ENCODE data around the gene ABTB2. TPM values are rescaled to one million over a fixed set of nuclear protein-coding genes. Genes with fewer than 3 reads are reported as not detected.

Gene ABTB2
- total RNA-seq, 2 donors from 2014 or later = 2.1 to 4.3 TPM

DNA sequence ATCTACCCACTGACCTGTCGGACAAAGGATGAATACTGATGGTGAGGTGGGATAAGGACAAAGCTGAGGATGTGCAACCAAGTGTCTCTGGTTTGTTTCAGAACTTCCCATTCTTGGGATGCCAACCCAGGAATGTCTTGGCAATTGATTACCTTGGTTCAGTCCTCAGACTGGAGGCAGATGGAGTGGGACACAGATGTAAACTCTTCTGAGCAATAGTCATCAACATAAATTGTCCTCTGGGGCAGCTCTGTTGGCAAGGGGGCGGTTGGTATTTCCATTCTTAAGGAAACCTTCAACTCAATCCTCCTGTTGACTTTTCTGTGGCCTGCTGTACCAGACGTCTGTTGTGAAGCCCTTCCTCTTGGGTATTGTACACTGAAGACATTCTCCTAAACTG is 6.8 kb downstream of the ABTB2 start:
- DNase-seq = no peak
- Histone ChIP-seq H3K4me1 (peaks cover 9% of the 10 kb centered on the region), H3K9me3 (no peaks in the 10 kb centered on the region), H3K27me3 (no peaks in the 10 kb centered on the region), H3K36me3 (replicated peaks in 1 of 2; ENCODE audit: insufficient read depth in 1 of 2, low read depth in 2 of 2) (no peaks in the 10 kb centered on the region), H3K27ac (no peak overlapping the region), H3K4me3 (no peak overlapping the region)
- intact Hi-C loops (cut with DNase I) = no loop called here
- WGBS, 2 donors = 81 to 93% methylated on average over 3 of the region's 3 CpGs
- TF ChIP-seq, protein P1, sequence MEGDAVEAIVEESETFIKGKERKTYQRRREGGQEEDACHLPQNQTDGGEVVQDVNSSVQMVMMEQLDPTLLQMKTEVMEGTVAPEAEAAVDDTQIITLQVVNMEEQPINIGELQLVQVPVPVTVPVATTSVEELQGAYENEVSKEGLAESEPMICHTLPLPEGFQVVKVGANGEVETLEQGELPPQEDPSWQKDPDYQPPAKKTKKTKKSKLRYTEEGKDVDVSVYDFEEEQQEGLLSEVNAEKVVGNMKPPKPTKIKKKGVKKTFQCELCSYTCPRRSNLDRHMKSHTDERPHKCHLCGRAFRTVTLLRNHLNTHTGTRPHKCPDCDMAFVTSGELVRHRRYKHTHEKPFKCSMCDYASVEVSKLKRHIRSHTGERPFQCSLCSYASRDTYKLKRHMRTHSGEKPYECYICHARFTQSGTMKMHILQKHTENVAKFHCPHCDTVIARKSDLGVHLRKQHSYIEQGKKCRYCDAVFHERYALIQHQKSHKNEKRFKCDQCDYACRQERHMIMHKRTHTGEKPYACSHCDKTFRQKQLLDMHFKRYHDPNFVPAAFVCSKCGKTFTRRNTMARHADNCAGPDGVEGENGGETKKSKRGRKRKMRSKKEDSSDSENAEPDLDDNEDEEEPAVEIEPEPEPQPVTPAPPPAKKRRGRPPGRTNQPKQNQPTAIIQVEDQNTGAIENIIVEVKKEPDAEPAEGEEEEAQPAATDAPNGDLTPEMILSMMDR (IDR thresholded peaks at IDR 0.05) = no peak
- TF ChIP-seq POLR2A (IDR thresholded peaks at IDR 0.05) = no peak
- no peak for ATAC-seq

DNA sequence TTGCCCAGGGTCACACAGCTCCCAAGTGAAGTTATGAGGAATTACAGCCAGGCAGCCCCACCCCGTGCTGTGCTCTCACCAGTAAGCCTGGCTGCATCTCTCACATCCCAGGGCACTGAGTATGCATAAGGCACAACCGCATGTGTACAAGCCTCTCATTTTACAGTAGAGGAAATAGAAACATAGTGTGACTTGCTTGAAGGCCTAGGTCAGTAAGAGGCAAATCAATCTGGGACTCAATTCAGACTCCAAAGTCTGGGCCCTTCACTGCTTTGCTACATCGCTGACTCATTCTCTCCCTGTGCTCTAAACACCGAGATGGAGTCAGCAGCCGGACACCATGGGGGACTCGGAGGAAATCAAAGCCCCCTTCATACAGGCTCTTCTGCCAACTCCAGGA is 7.9 kb downstream of the ABTB2 start:
- Histone ChIP-seq H3K36me3 (replicated peaks in 1 of 2; ENCODE audit: insufficient read depth in 1 of 2, low read depth in 2 of 2) (no peaks in the 10 kb centered on the region), H3K4me1 (peaks cover 14% of the 10 kb centered on the region), H3K9me3 (no peaks in the 10 kb centered on the region), H3K27me3 (no peaks in the 10 kb centered on the region), H3K27ac (no peak overlapping the region), H3K4me3 (no peak overlapping the region)
- intact Hi-C loops (cut with DNase I) = no loop called here
- DNase-seq (no peak), ATAC-seq (no peak)
- WGBS, 2 donors = 87 to 91% methylated on average over 6 of the region's 6 CpGs
- no peak for TF ChIP-seq POLR2A (IDR thresholded peaks at IDR 0.05)
- TF ChIP-seq, protein P1 (IDR thresholded peaks at IDR 0.05) = no peak

DNA sequence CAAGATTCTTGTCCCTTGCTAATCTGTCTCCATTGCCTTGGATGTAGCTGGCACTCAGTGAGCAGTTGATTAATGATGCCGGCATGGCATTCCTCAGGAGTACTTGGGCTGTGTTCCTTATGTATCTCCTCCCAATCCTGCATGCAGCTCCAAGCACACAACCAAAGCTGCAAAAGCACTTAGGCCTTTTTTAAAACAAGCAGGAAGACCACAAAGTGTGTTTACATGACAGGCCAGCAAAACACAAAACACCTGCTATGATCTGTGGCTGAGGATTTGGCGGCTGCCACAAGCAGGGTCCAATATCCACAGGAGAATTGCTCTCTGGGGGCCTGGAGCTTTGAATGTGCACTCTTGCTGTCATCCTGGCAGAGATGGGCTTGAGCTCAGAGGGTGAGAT is 8.9 kb downstream of the ABTB2 start:
- no peak overlapping the region for H3K27ac ChIP-seq
- 88 to 92% methylated on average over 2 of the region's 2 CpGs for WGBS, 2 donors
- H3K27me3 ChIP-seq = no peaks in the 10 kb centered on the region
- H3K36me3 ChIP-seq (replicated peaks in 1 of 2; ENCODE audit: insufficient read depth in 1 of 2, low read depth in 2 of 2) = no peaks in the 10 kb centered on the region
- peaks cover 23% of the 10 kb centered on the region for H3K4me1 ChIP-seq
- no peaks in the 10 kb centered on the region for H3K9me3 ChIP-seq
- H3K4me3 ChIP-seq = no peak overlapping the region
- ATAC-seq (no peak), DNase-seq (no peak)
- TF ChIP-seq, protein P1 (IDR thresholded peaks at IDR 0.05) = no peak
- TF ChIP-seq POLR2A (IDR thresholded peaks at IDR 0.05) = no peak
- intact Hi-C loops (cut with DNase I) = no loop called here

DNA sequence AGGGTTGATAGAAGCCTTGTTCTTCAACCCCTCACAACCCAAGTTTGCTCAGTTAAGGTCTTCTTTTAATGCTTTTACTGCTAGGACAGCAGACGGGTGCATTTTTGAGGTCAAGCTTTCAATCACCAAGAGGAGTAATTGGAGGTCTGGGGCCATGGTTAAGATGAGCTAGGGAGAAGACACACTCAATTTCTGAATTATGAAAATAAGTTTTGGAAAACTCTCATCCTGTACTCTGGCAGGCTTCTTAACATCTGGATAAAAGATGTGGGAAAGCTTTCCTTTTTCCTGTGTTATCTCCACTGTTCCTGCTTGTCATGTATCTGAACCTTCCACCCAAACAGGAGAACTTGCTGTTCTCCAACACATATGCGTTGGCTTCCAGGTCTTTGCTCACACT is 9.7 kb downstream of the ABTB2 start:
- H3K27me3 ChIP-seq = no peaks in the 10 kb centered on the region
- H3K4me1 ChIP-seq = peaks cover 24% of the 10 kb centered on the region
- ATAC-seq = no peak
- H3K36me3 ChIP-seq (replicated peaks in 1 of 2; ENCODE audit: insufficient read depth in 1 of 2, low read depth in 2 of 2) = no peaks in the 10 kb centered on the region
- WGBS, 2 donors = 84 to 95% methylated on average over 2 of the region's 2 CpGs
- no peak for DNase-seq
- intact Hi-C loops (cut with DNase I) = no loop called here
- H3K9me3 ChIP-seq = no peaks in the 10 kb centered on the region
- TF ChIP-seq, protein P1 (IDR thresholded peaks at IDR 0.05) = no peak
- no peak for TF ChIP-seq POLR2A (IDR thresholded peaks at IDR 0.05)
- H3K4me3 ChIP-seq = no peak overlapping the region
- H3K27ac ChIP-seq = no peak overlapping the region

DNA sequence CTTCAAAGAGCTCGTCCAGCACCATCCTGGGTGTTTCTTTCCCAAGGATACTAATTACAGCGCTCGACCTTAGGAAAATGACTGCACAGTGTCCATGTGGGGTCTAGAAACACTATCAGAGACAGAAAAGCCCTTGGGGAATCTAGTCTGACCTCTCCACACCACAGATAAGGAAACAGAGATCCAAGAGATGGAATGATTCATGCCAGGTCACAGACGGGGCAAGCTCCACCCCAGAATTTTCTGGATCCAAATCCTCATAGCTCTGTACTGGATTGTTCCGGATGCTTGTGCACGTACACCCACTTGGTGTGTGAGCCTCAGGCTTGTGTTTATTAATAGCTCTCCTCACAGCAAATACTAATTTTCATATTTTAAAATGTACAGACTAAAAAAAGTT is 11.3 kb downstream of the ABTB2 start:
- 70 to 78% methylated on average over 6 of the region's 6 CpGs for WGBS, 2 donors
- intact Hi-C loops (cut with DNase I) = no loop called here
- TF ChIP-seq POLR2A (IDR thresholded peaks at IDR 0.05) = no peak
- TF ChIP-seq, protein P1 (IDR thresholded peaks at IDR 0.05) = no peak
- Histone ChIP-seq H3K27ac (no peak overlapping the region), H3K27me3 (no peaks in the 10 kb centered on the region), H3K4me1 (peaks cover 24% of the 10 kb centered on the region), H3K36me3 (replicated peaks in 1 of 2; ENCODE audit: insufficient read depth in 1 of 2, low read depth in 2 of 2) (no peaks in the 10 kb centered on the region), H3K9me3 (no peaks in the 10 kb centered on the region), H3K4me3 (no peak overlapping the region)
- DNase-seq = no peak
- ATAC-seq = no peak

All from body of pancreas (tissue), 4 donors.